Body of pancreas (tissue), 4 donors: Measurements from ENCODE around the gene MOK.

Experiments
- POLR2A ChIP-seq, 3 donors: fragments of 450-650 bp; IDR thresholded peaks; one replicate each; pipeline ENCODE4 v1.6.1; 2016; ENCODE audit warnings: antibody characterized with exemption in 3 of 3, mild to moderate bottlenecking in 2 of 3
- TF ChIP-seq, protein P1 (sequence below), 7 experiments: fragments of 450-650 bp in 4 of 7; fragments of 200-600 bp in 3 of 7; sonication (generic) in 3 of 7; IDR thresholded peaks; one replicate each; pipeline ENCODE4 v1.5.1; 2016 to 2019; ENCODE audit warnings: antibody characterized with exemption in 7 of 7

DNA sequence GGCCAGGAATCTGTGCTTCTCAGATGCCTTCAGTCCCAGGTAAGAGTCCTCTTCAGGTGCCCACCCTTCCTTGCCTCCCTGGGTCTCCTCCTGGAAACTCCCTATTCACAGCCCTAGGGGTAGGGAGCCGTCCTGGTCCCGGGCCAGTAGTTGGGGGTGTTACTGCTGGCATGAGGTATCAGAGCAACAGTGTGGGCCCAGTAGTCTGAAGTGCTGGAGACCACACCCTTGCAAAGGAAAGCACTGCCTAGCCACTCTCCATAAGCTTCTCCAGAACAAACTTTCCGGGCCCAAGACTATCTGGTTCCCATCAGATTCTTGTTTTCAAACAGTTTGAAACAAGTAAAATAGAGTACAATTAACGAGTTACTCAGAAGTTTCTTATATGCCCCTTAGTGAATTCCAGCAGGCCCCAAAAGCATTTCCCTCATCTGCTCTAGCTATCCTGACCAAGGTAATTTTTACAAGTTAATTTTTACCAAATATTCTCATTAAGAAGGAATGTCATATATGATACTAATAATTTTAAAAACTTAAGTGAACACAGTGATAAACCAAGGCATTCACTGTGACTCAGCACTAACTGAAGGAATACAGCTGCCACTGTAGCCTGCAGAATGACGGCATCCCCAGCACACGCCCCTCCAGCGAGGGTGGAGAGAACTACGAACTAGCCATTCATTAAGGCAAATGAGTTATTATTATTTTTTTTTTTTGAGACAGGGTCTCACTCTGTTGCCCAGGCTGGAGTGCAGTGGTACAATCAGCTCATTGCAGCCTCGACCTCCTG is 49.4 kb downstream of the MOK start:
- TF ChIP-seq, protein P1, sequence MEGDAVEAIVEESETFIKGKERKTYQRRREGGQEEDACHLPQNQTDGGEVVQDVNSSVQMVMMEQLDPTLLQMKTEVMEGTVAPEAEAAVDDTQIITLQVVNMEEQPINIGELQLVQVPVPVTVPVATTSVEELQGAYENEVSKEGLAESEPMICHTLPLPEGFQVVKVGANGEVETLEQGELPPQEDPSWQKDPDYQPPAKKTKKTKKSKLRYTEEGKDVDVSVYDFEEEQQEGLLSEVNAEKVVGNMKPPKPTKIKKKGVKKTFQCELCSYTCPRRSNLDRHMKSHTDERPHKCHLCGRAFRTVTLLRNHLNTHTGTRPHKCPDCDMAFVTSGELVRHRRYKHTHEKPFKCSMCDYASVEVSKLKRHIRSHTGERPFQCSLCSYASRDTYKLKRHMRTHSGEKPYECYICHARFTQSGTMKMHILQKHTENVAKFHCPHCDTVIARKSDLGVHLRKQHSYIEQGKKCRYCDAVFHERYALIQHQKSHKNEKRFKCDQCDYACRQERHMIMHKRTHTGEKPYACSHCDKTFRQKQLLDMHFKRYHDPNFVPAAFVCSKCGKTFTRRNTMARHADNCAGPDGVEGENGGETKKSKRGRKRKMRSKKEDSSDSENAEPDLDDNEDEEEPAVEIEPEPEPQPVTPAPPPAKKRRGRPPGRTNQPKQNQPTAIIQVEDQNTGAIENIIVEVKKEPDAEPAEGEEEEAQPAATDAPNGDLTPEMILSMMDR (IDR thresholded peaks at IDR 0.05) = no peak
- TF ChIP-seq POLR2A (IDR thresholded peaks at IDR 0.05) = no peak
